GM18517 (cell line): ENCODE results near the gene ETFB.

Experiments
- ATAC-seq: cut with Tn5 transposase; IDR thresholded peaks from one replicate; pipeline ENCODE4 v1.9.1; 2021; ENCODE audit warnings: mild to moderate bottlenecking, moderate library complexity; ENCODE audit not compliant: unreplicated experiment

Gene ETFB

DNA sequence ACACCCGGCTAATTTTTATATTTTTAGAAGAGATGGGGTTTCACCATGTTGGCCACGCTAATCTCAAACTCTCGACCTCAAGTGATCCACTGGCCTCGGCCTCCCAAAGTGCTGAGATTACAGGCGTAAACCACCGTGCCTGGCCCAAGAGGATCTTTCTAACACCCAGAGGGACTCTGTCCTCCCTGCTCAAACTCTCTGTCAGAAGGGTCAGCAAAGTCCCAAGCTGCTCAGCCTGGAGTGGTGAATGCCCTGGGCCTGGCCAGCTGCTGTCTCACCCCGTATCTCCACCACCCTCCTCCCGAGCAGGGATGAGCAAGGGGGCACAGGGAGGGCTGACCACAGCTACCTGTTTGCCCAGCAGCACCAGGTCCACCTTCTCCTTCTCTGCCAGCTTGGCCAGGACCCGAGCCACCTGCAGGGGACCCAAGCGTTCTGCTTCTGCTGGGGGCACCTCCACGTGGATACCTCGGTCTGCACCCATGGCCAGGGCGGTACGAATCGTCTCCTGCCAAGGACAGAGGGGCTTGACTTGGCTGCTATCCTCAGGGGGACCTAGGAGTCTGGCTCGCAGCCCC, 13.3 kb downstream of the ETFB start:
- no peak for ATAC-seq

DNA sequence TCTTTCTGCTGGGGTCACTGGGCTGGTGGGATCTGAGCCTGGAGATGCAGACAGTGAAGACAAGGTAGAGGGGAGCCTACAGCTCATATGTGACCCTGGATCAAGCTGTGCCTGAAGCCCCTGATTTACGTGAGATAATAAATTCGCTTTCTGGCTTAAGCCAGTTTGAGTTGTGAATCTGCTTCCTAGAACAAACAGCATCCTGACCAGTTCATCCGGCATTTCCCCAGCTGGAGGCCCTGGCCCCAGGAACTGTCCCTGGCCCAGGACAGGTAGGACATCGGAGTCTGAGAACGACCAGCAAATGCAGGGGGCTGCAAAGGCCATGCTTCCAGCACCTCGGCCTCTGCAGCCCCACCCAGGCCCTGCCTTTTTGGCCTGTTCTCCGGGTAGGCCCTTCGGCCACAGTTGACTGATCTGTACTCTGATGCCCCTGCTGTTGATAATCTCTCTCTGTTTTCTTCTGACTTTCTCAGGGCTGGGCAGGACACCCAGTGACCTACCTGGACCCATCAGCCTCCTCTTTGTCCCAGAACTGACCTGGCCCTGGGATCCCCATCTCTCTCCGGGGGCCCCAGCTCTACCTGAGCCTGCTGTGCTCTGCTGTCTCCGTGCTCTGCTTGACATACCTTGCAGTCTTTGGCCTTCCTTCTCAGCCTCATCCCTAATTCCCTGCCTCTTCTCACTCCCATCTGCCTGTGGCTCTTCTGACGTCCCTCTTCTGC, 14.8 kb downstream of the ETFB start:
- no peak for ATAC-seq

DNA sequence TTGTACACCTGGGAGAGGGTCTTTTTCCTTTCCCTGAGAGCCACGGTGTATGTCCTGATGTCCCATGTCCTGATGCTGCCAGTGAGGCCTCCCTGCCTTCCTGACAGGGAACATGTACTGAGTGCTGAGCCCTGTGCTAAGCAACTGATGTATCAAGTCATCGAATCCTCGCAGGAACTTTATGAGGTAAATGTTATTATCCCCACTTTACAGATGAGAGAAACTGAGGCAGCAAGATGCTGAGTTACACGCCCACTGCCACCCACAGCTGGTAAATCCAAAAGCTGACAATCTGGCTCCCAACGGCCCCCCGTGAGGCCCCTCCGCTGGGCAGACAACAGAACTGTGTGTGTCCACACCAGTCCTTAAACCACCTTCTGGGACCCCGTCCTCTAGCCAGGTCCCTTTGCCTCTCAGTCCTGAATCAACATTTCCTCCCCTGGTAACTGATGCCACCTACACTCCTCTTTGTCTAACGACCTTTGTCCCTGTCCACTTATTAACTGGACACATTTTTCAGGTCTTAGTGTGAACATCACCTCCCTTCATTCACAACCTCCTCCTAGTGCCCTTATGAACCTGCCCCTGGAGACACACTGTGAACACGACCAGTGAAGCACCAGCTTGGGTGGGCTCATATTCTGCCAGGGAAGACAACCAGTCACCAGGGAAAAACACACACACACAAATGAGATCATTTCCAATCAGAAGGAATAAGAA, 18.8 kb downstream of the ETFB start:
- ATAC-seq, result no peak

DNA sequence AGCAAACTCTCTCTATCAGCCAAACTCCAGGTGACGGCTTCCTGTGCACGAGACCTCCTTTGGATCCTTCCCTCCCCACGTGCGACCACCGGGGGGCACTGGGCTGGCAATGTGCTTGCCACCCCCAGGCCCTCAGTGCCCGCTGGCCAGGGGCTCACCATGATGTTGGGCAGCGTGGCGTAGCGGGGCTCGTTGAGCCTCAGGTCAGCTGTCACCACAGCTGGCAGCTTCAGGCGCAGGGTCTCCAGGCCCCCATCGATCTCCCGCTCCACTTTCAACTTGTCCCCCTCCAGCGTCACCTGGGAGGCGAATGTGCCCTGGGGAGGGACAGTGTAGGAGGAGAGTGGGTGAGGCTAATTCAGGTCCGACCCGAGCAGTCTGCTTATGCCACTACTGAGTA, 19.4 kb downstream of the ETFB start:
- ATAC-seq, result no peak

DNA sequence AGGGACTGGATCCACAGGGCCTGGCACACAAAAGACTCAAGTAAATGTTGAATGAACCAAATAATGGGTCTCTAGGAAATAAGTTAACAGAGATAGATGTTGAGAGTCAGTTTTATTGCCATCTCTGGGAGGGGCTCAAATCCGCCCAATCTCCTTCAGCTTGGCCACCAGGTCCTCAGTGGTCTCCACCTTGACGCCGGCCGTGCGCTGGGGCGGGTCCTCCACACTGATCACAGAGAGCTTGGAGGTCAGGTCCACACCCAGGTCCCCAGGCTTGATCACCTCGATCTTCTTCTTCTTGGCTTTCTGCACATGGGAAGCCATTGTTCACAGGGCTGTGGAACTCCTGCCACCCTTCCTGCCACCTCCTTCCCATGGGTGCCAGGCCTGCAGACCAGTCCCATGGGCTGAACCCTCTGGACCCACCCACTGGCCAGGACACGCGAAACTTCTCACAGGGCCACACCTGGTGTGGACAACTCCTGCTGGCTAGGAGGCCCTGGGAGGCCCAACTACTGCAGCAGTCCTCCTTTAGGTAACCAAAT, 21.0 kb downstream of the ETFB start:
- no peak for ATAC-seq

- ATAC-seq, result no peak
Measured at GRCh38 chr19:51342631-51343569, 23.3 kb downstream of the ETFB start.

GRCh38 chr19:51341976-51342580, 24.1 kb downstream of the ETFB start, which contains the start of gene VSIG10L:
TSS of gene VSIG10L (minus strand) at chr19:51342139. CDS start at chr19:51342124, 15 bp downstream.
- ATAC-seq, result no peak

- no peak for ATAC-seq
Measured at GRCh38 chr19:51341066-51341465, 25.1 kb downstream of the ETFB start.

- peak; percentile 49 for ATAC-seq
Measured at GRCh38 chr19:51339687-51340656, 26.2 kb downstream of the ETFB start.

GRCh38 chr19:51339313-51339686, 26.9 kb downstream of the ETFB start:
- ATAC-seq, result peak; percentile 12

- ATAC-seq, result peak; percentile 51
Measured at GRCh38 chr19:51338563-51339312, 27.4 kb downstream of the ETFB start.

GRCh38 chr19:51337861-51338562, 28.2 kb downstream of the ETFB start:
- no peak for ATAC-seq

DNA sequence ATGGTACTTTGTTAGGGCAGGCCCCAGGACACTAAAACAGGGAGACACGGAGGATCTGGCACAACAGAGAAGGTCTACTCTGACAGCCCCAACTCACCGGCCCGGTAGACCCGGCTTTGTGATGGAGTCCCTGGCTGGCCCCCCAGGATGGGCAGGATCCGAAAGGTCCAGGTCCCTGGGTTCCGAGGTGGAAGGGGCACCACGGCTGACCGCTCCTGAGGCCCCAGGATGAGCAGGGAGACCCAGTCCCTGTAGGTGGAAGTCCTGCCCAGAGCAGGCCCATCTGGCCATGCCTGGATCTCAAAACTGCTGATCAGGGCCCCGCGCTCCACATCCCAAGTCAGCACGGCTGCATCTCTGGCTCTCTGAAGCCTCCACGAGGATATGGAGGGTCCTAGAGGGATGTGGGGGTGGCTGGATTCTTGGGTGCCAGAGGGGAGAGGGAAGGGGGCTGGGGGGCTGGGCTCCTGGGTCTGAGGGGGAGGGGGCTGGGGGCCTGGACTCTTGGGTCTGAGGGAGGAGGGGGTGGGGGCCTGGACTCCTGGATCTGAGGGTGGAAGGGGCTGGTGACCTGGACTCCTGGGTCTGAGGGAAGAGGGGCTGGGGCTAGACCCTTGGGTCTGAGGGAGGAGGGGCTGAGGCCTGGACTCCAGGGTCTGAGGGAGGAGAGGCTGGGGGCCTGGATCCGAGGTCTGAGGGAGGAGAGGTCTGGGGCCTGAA, 28.9 kb downstream of the ETFB start:
- no peak for ATAC-seq

DNA sequence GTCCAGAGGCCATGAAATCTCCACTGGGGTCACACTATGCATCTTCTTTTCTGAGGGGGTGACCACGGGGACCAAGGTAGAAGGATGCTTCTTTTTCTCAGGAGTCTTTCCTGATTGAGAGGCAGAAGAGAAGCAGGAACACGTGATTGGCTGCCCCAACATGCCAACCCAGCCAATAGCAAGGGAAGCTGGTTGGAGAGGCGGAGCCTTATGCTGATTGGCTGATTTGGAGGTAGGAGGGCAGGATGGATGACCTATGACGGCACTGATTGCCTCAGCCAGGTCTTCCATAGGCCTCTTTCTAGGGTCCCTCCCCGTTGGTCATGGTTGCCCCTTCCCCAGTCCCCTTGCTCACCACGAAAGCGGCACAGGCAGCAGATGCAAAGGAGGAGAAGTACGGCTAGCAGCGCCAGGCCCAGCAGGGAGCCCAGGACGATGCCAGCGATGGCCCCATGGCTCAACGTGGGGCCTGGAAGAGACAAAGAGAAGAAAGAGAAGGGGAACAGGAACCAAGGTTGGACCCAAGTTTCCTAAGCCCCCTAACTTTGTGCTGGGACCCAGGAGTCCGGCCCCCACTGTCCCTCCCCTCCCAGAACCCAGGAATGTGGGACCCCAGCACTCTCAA, 32.2 kb downstream of the ETFB start:
- ATAC-seq, result no peak

DNA sequence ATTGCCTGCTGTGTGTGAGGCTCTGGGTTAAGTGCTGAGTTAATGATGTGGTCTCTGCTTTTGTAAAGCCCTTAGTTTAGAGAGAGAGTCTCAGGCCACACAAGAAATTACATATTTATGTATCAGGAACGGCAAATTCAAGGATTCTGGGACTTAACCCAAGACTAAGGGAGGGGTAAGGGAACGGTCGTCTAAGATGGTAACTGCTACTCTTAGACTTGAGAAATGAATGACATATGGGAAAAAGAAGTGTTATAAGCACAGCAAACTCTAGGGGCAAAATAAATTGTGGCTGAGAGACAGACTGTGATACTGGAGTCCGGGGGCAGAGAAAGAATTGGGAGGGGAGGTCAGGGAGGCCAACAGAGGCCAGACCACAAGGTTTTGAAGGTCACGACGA, 34.5 kb downstream of the ETFB start:
- ATAC-seq, result no peak

DNA sequence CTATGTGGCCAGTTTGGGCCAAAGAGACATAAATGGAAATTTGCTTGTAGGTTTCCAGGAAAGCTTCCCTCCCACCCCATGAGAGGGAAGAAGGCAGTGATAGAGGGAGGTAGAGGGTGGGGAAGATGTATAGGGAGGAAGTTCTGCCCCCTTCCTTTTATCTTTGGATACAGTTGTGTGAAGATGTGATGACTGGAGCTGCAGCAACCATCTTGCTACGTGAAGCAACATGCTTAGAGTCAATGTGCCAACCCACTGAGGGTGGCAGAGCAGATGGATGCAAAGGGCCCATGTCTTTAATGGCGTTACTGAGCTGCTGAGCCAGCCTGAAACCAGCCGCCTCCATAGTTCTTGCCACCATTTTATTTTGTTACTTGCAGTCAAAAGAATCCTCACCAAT, 35.0 kb downstream of the ETFB start:
- ATAC-seq, result no peak

DNA sequence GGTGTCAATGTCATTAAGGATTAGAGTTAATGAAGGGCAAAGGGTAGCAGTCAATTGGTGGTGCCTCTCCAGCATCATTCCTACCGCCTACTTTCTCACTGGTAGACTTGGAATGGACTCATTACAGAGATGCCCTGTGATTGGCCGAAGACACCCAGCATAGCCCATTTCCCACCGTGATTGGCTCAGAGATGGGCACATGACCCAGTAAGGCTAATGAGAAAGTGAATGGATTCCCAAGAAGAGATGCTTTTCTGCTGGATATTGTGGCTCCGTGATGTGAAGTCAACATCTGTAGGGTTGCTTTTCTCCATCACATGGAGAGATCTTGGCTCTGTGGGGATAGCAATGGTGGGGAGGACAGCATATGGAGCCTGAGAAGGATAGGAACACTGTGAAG, 35.8 kb downstream of the ETFB start:
- no peak for ATAC-seq
